Measurements from ENCODE around the gene SAP25. TPM values are rescaled to one million over a fixed set of nuclear protein-coding genes. Genes with fewer than 3 reads are reported as not detected.

SAP25 gene
- total and polyA plus RNA-seq, 2 of the 4 experiments (the other 2 are of a cell fraction): 1.8 TPM; not detected in 1

DNA sequence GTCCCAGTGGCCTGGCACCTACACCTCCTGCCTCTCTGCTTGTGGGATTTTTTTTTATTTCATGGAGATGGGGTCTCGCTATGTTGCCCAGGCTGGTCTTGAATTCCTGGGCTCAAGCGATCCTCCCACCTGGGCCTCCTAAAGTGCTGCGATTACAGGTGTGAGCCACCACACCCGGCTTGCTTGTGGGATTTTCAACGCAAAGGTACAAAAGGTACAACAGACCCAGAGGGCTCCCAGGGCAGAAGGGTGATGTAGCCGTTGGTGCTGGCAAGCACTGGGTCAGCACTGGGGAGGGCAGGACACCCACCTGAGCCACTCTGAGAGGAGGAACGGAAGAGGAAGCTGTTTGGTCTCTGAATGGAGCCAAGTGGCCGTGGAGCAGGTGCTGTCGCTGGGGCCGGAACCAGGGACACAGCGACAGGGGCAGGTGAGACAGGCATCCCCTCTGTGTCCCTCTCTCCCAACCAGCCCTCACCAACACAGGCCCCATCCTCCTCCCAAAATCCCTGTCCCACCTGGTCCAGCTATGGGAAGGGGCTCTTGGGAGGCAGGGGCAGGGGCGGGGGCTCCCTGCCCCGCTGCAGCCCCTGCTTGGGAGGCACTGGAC lies 2.8 kb upstream of the SAP25 start:
- Histone ChIP-seq H2AK9ac (replicated peaks; ENCODE audit: low read depth, low read length, poor library complexity) (no peak overlapping the region), H3K4me3 (ENCODE audit: insufficient read depth, low read depth, low read length) (no peak overlapping the region), H3K36me3 (ENCODE audit: control insufficient read depth, insufficient read depth, low read length) (peaks cover 66% of the 10 kb centered on the region), H2AFZ (replicated peaks; ENCODE audit: low read length, poor library complexity) (no peak overlapping the region), H4K5ac (ENCODE audit: low read depth, low read length) (no peak overlapping the region), H3K9me1 (ENCODE audit: insufficient read depth, low read length) (peaks cover 5% of the 10 kb centered on the region), H2BK20ac (ENCODE audit: low read depth, low read length) (no peak overlapping the region), H4K91ac (ENCODE audit: insufficient read depth, low read depth, low read length) (no peak overlapping the region), H3K18ac (ENCODE audit: low read depth, low read length) (no peak overlapping the region), H2AK5ac (ENCODE audit: low read depth, low read length) (no peak overlapping the region), H2BK5ac (ENCODE audit: low read depth, low read length, poor library complexity, severe bottlenecking) (no peak overlapping the region), H4K20me1 (ENCODE audit: insufficient read depth, low read length) (peaks cover 13% of the 10 kb centered on the region; the same call in 1 of the 2 replicates), H3K9me3 (ENCODE audit: control insufficient read depth, insufficient read depth, low read length) (no peaks in the 10 kb centered on the region), H3K4me1 (ENCODE audit: control insufficient read depth, insufficient read depth, low read length) (no peaks in the 10 kb centered on the region), H3K9ac (ENCODE audit: low read depth, low read length) (no peak overlapping the region), H3K27me3 (ENCODE audit: control insufficient read depth, insufficient read depth, low read length) (no peaks in the 10 kb centered on the region), H2BK120ac (ENCODE audit: low read depth, low read length) (no peak overlapping the region), H3K4ac (ENCODE audit: low read depth, low read length) (no peak overlapping the region), H3K56ac (ENCODE audit: extremely low read depth, insufficient read depth, low read length) (no peak overlapping the region), H3K4me2 (ENCODE audit: low read depth, low read length) (no peak overlapping the region), H3K23ac (ENCODE audit: low read depth, low read length) (no peak overlapping the region), H3K27ac (ENCODE audit: insufficient read depth, low read length) (no peak overlapping the region), H2BK15ac (ENCODE audit: low read depth, low read length) (no peak overlapping the region), H4K8ac (ENCODE audit: low read depth in 2 of 2, low read length in 2 of 2) (no peak overlapping the region), H3K79me1 (ENCODE audit: low read depth in 1 of 2, low read length in 2 of 2) (peaks cover 11 to 29% of the 10 kb centered on the region in 2 experiments), H3K14ac (replicated peaks; ENCODE audit: low read depth, low read length) (no peak overlapping the region)
- 95% methylated on average over 5 of the region's 13 CpGs; no CpG with 5 or more reads in 1 of the 2 experiments for WGBS, 2 experiments (ENCODE audit: extremely low coverage in 2 of 2, insufficient read length in 1 of 2)
- dilution Hi-C loops (cut with HindIII; ENCODE audit: low sequenced_read_pairs, unreplicated experiment): no loop called here
- in situ Hi-C loops (cut with MboI; ENCODE audit: low sequenced_read_pairs): loop anchor here (25.0 kb wide), 1 partner anchor 286 kb away; the partner anchor contains the start of genes SLC12A9 and TRIP6
- BruUV-seq (replicated peaks): no TSS peak
- intact Hi-C loops (cut with micrococcal nuclease): no loop called here
- ATAC-seq (ENCODE audit: low read depth) (no peak), DNase-seq (no peak)
- TF ChIP-seq MAZ (IDR thresholded peaks at IDR 0.05; ENCODE audit: borderline replicate concordance, low read depth, low read length): no peak
- no peak for TF ChIP-seq POLR2A (IDR thresholded peaks at IDR 0.05; ENCODE audit: low read depth, low read length)
- no peak for TF ChIP-seq CEBPB (IDR thresholded peaks at IDR 0.05; ENCODE audit: low read depth, low read length)
- no peak for TF ChIP-seq RAD21 (IDR thresholded peaks at IDR 0.05; ENCODE audit: low read length)
- TF ChIP-seq CHD1 (IDR thresholded peaks at IDR 0.05; ENCODE audit: low read depth, low read length): no peak
- TF ChIP-seq, protein P1, sequence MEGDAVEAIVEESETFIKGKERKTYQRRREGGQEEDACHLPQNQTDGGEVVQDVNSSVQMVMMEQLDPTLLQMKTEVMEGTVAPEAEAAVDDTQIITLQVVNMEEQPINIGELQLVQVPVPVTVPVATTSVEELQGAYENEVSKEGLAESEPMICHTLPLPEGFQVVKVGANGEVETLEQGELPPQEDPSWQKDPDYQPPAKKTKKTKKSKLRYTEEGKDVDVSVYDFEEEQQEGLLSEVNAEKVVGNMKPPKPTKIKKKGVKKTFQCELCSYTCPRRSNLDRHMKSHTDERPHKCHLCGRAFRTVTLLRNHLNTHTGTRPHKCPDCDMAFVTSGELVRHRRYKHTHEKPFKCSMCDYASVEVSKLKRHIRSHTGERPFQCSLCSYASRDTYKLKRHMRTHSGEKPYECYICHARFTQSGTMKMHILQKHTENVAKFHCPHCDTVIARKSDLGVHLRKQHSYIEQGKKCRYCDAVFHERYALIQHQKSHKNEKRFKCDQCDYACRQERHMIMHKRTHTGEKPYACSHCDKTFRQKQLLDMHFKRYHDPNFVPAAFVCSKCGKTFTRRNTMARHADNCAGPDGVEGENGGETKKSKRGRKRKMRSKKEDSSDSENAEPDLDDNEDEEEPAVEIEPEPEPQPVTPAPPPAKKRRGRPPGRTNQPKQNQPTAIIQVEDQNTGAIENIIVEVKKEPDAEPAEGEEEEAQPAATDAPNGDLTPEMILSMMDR (conservative IDR thresholded peaks at IDR 0.05; ENCODE audit: low read depth, low read length): no peak
- TF ChIP-seq BHLHE40 (IDR thresholded peaks at IDR 0.05; ENCODE audit: low read depth, low read length): no peak
- no peak for TF ChIP-seq MXI1 (IDR thresholded peaks at IDR 0.05; ENCODE audit: borderline replicate concordance, low read depth, low read length)
- no peak for TF ChIP-seq RFX5 (IDR thresholded peaks at IDR 0.05; ENCODE audit: low read depth, low read length)
- TF ChIP-seq, protein P2, sequence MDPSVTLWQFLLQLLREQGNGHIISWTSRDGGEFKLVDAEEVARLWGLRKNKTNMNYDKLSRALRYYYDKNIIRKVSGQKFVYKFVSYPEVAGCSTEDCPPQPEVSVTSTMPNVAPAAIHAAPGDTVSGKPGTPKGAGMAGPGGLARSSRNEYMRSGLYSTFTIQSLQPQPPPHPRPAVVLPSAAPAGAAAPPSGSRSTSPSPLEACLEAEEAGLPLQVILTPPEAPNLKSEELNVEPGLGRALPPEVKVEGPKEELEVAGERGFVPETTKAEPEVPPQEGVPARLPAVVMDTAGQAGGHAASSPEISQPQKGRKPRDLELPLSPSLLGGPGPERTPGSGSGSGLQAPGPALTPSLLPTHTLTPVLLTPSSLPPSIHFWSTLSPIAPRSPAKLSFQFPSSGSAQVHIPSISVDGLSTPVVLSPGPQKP (IDR thresholded peaks at IDR 0.05; ENCODE audit: borderline replicate concordance, low read depth, low read length): no peak
- no peak for TF ChIP-seq NFE2L2 (IDR thresholded peaks at IDR 0.05; ENCODE audit: low read depth, low read length)
- TF ChIP-seq FOS (IDR thresholded peaks at IDR 0.05; ENCODE audit: low read depth, low read length): no peak
- CTCF ChIA-PET: no interaction called here
- POLR2A ChIA-PET (ENCODE audit: unreplicated experiment): interaction anchor here (0.6 kb wide), 1 partner anchor 661 kb away, joined by 5 read pairs; the partner anchor contains the start of gene CLDN15
